HepG2 (cell line): ENCODE data around the gene ASGR1. TPM values are rescaled to one million over a fixed set of nuclear protein-coding genes. Genes with fewer than 3 reads are reported as not detected.

Experiments used
- KLF16 ChIP-seq, 2 experiments: sonication (generic) in 1 of 2; formaldehyde crosslinking in 1 of 2; IDR thresholded peaks; 2 replicates each; pipeline versions ENCODE4 v1.6.1 to v1.8.0; 2016 to 2023; ENCODE audit warnings: missing genetic modification reagents in 2 of 2, missing compliant biosample characterization in 1 of 2
- MEIS2 ChIP-seq: sonication (generic); formaldehyde crosslinking; IDR thresholded peaks from 2 replicates; pipeline ENCODE4 v1.9.0; 2021; ENCODE audit warnings: mild to moderate bottlenecking, missing genetic modification reagents
- MTA1 ChIP-seq: sonication (generic); formaldehyde crosslinking; IDR thresholded peaks from 2 replicates; pipeline ENCODE4 v1.4.0; 2020; ENCODE audit warnings: missing genetic modification reagents, mild to moderate bottlenecking, borderline replicate concordance
- PAWR ChIP-seq: sonication (generic); formaldehyde crosslinking; IDR thresholded peaks from 2 replicates; pipeline ENCODE4 v1.4.0; 2020; ENCODE audit warnings: missing genetic modification reagents, mild to moderate bottlenecking, borderline replicate concordance
- POGK ChIP-seq: sonication (generic); formaldehyde crosslinking; conservative IDR thresholded peaks from 2 replicates; pipeline ENCODE4 v1.8.0; 2022; ENCODE audit warnings: mild to moderate bottlenecking, moderate library complexity, missing genetic modification reagents
- PPARG ChIP-seq: conservative IDR thresholded peaks from 2 replicates; pipeline ENCODE4 v1.6.1; 2016; ENCODE audit warnings: missing biosample characterization, missing genetic modification reagents
- SAP130 ChIP-seq: IDR thresholded peaks from 2 replicates; pipeline ENCODE4 v1.6.1; 2016; ENCODE audit warnings: low read depth
- SYNCRIP ChIP-seq: fragments of 200-400 bp; formaldehyde crosslinking; IDR thresholded peaks from 2 replicates; pipeline ENCODE4 v1.6.1; 2018; ENCODE audit warnings: mild to moderate bottlenecking, low read depth, low read length; ENCODE audit not compliant: insufficient read depth
- TCF7L2 ChIP-seq: IDR thresholded peaks from 2 replicates; pipeline ENCODE4 v1.6.1; 2011; ENCODE audit warnings: mild to moderate bottlenecking, low read depth, low read length, moderate library complexity
- TFE3 ChIP-seq: IDR thresholded peaks from 2 replicates; pipeline ENCODE4 v1.6.1; 2016
- TGIF2 ChIP-seq: IDR thresholded peaks from 2 replicates; pipeline ENCODE4 v1.6.1; 2016; ENCODE audit warnings: control low read depth, missing compliant biosample characterization
- ZBTB7A ChIP-seq: sonication (generic); formaldehyde crosslinking; IDR thresholded peaks from 2 replicates; pipeline ENCODE4 v1.8.0; 2022; ENCODE audit warnings: mild to moderate bottlenecking, missing genetic modification reagents
- ZGPAT ChIP-seq: IDR thresholded peaks from 2 replicates; pipeline ENCODE4 v1.6.1; 2016; ENCODE audit warnings: mild to moderate bottlenecking
- ZNF143 ChIP-seq: sonication (generic); formaldehyde crosslinking; IDR thresholded peaks from 2 replicates; pipeline ENCODE4 v1.4.0; 2020; ENCODE audit warnings: missing genetic modification reagents
- ZNF484 ChIP-seq: sonication (generic); formaldehyde crosslinking; IDR thresholded peaks from 2 replicates; pipeline ENCODE4 v1.5.1; 2020; ENCODE audit warnings: mild to moderate bottlenecking, low read depth, missing genetic modification reagents, borderline replicate concordance
- ZNF546 ChIP-seq: sonication (generic); formaldehyde crosslinking; conservative IDR thresholded peaks from 2 replicates; pipeline ENCODE4 v1.8.1; 2023; ENCODE audit warnings: mild to moderate bottlenecking, missing genetic modification reagents
- ZNF598 ChIP-seq: sonication (generic); formaldehyde crosslinking; IDR thresholded peaks from 2 replicates; pipeline ENCODE4 v1.5.1; 2020; ENCODE audit warnings: mild to moderate bottlenecking, missing genetic modification reagents, borderline replicate concordance
- ZNF790 ChIP-seq: sonication (generic); formaldehyde crosslinking; IDR thresholded peaks from 2 replicates; pipeline ENCODE4 v1.8.0; 2022; ENCODE audit warnings: missing genetic modification reagents, mild to moderate bottlenecking, borderline replicate concordance
- ZNF883 ChIP-seq: sonication (generic); formaldehyde crosslinking; IDR thresholded peaks from 2 replicates; pipeline ENCODE4 v1.5.1; 2020; ENCODE audit warnings: mild to moderate bottlenecking, missing genetic modification reagents; ENCODE audit errors: not compliant biosample characterization
- ZSCAN22 ChIP-seq: sonication (generic); formaldehyde crosslinking; IDR thresholded peaks from 2 replicates; pipeline ENCODE4 v1.4.0; 2020; ENCODE audit warnings: mild to moderate bottlenecking, missing genetic modification reagents
- ZSCAN31 ChIP-seq: sonication (generic); formaldehyde crosslinking; IDR thresholded peaks from 2 replicates; pipeline ENCODE4 v1.5.0; 2020; ENCODE audit warnings: low read depth, mild to moderate bottlenecking, missing genetic modification reagents
- polyA plus RNA-seq, 8 experiments: library from polyadenylated mRNA; depleted of rRNA in 3 of 8; stranded (reverse) in 7 of 8; unstranded in 1 of 8; fragments of >200 nt; fragmentation: Illumina TruSeq in 4 of 8; extraction: Trizol in 4 of 8; gene quantifications; 2 replicates each; pipeline versions ENCODE4 v1.2.1 to v1.2.3, GENCODE V29; 2011 to 2016; ENCODE audit warnings: low read depth in 4 of 8, missing spikeins in 1 of 8, mixed read lengths in 1 of 8; ENCODE audit not compliant: insufficient read depth in 1 of 8
- total RNA-seq, 5 experiments: library from RNA; depleted of rRNA; stranded (reverse); fragments of >200 nt; fragmentation: Illumina TruSeq; extraction: Trizol; gene quantifications; 2 replicates each; pipeline ENCODE4 v1.2.3, GENCODE V29; 2016; ENCODE audit warnings: low read depth in 1 of 5

Gene ASGR1
- total and polyA plus RNA-seq, 2 of the 13 experiments (the other 11 are each of a cell fraction or from before 2014, with no cell fraction given) = 353 to 796 TPM

- TF ChIP-seq ZGPAT (CRISPR knock-in tag) (peak; percentile 87), POGK (CRISPR knock-in tag) (peak; percentile 85; the same call in 1 of the 2 replicates), TGIF2 (CRISPR knock-in tag) (peak; percentile 82), TFE3 (CRISPR knock-in tag) (peak; percentile 85), ZNF546 (CRISPR knock-in tag) (peak; percentile 68; the same call in 1 of the 2 replicates), SYNCRIP (no peak), ZNF484 (CRISPR knock-in tag) (no peak), PPARG (CRISPR knock-in tag) (peak; percentile 99), ZNF598 (CRISPR knock-in tag) (peak; percentile 39; the same call in 1 of the 2 replicates), PAWR (CRISPR knock-in tag) (no peak), KLF16 (CRISPR knock-in tag; IDR thresholded peaks at IDR 0.05) (peak; percentile 72 to 83; a peak in 2 of 4 replicates), SAP130 (CRISPR knock-in tag) (peak; percentile 81), ZSCAN22 (CRISPR knock-in tag) (peak; percentile 61; the same call in 1 of the 2 replicates), ZBTB7A (peak; percentile 96), TCF7L2 (no peak), ZNF883 (peak; percentile 88), ZNF143 (0 out of 2 replicates have a peak, but pooled peaks have one; percentile 20), ZNF790 (CRISPR knock-in tag) (no peak), MEIS2 (peak; percentile 75; the same call in 1 of the 2 replicates), MTA1 (CRISPR knock-in tag) (peak; percentile 98), ZSCAN31 (CRISPR knock-in tag) (peak; percentile 69; the same call in 1 of the 2 replicates)
These were observed 22.7 kb downstream of the ASGR1 start (continued) for GRCh38 chr17:7156342-7156940.
